ENCODE data around the gene FCN1. TPM values are rescaled to one million over a fixed set of nuclear protein-coding genes. Genes with fewer than 3 reads are reported as not detected.

Gene FCN1
- total and polyA plus RNA-seq, 2 of the 8 experiments (the other 6 are each of a cell fraction or from before 2014, with no cell fraction given), result not detected

DNA sequence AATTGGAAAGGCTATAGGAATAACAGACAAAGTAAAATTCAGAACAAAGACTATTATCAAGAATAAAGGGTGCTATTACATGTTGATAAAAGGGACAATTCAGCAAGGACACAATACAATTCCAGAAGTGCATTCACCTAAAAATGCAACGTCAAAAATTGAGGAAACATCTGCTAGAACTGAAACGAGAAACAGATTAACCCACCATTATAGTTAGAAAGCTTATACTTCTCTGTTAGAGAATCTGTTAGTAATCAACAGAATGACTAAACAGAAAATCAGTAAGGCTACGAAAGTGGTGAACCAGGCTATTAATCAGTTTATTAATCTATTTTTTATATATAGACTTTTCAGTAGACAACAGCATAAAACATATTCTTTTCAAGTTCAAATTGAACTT lies 14.8 kb downstream of the FCN1 start:
- no peaks in the 10 kb centered on the region for H3K23me2 ChIP-seq (ENCODE audit: low read depth, low read length)
- no peaks in the 10 kb centered on the region for H3K27me3 ChIP-seq (replicated peaks in 1 of 4; ENCODE audit: control insufficient read depth in 3 of 4, extremely low read depth in 1 of 4, insufficient read depth in 3 of 4, low read length in 3 of 4)
- H3K23ac ChIP-seq (ENCODE audit: insufficient read length), result no peak overlapping the region
- H3K79me2 ChIP-seq (ENCODE audit: control insufficient read depth in 1 of 2, insufficient read depth in 2 of 2, low read length in 2 of 2), result no peaks in the 10 kb centered on the region
- no peaks in the 10 kb centered on the region for H3K9me3 ChIP-seq (ENCODE audit: insufficient read depth in 2 of 2, low read depth in 1 of 2, low read length in 1 of 2)
- H3K4me2 ChIP-seq (ENCODE audit: insufficient read depth in 1 of 2, low read depth in 2 of 2, low read length in 2 of 2), result no peak overlapping the region
- H3K36me3 ChIP-seq (ENCODE audit: control insufficient read depth in 2 of 4, insufficient read depth in 4 of 4, low read length in 3 of 4), result no peaks in the 10 kb centered on the region
- H2BK20ac ChIP-seq (ENCODE audit: low read length), result no peak overlapping the region
- H2BK12ac ChIP-seq (ENCODE audit: low read depth, low read length), result no peak overlapping the region
- H2BK120ac ChIP-seq (replicated peaks; ENCODE audit: low read depth, low read length), result no peak overlapping the region
- no peak overlapping the region for H2BK15ac ChIP-seq (ENCODE audit: low read length)
- H3K14ac ChIP-seq (ENCODE audit: insufficient read length), result no peak overlapping the region
- H3K79me1 ChIP-seq (ENCODE audit: low read depth, low read length), result no peaks in the 10 kb centered on the region
- H4K5ac ChIP-seq (ENCODE audit: insufficient read length, low read depth, low read length), result no peak overlapping the region
- no peaks in the 10 kb centered on the region for H4K20me1 ChIP-seq (replicated peaks in 1 of 2; ENCODE audit: control insufficient read depth in 1 of 2, insufficient read depth in 2 of 2, low read length in 2 of 2)
- H3K4me1 ChIP-seq (replicated peaks in 1 of 4; ENCODE audit: control insufficient read depth in 3 of 4, insufficient read depth in 4 of 4, low read length in 3 of 4), result no peaks in the 10 kb centered on the region
- FAIRE-seq (no peak), DNase-seq (ENCODE audit: low read depth in 1 of 2, low spot score in 2 of 2) (no peak)
- no peak overlapping the region for H3K18ac ChIP-seq (ENCODE audit: extremely low read depth, low read length)
- H4K91ac ChIP-seq (replicated peaks; ENCODE audit: insufficient read length, low read length), result no peak overlapping the region
- H2BK5ac ChIP-seq (ENCODE audit: low read depth, low read length), result no peak overlapping the region
- H4K8ac ChIP-seq (ENCODE audit: extremely low read depth, insufficient read depth, low read length), result no peak overlapping the region
- no peak overlapping the region for H3K4me3 ChIP-seq (ENCODE audit: extremely low read depth in 1 of 4, insufficient read depth in 2 of 4, low read depth in 3 of 4, low read length in 4 of 4)
- no peak overlapping the region for H3K9ac ChIP-seq (replicated peaks in 1 of 4; ENCODE audit: extremely low read depth in 1 of 4, low read depth in 3 of 4, low read length in 3 of 4)
- no peak overlapping the region for H2AK5ac ChIP-seq (ENCODE audit: low read depth, low read length)
- no peak overlapping the region for H3K4ac ChIP-seq (replicated peaks; ENCODE audit: insufficient read length, low read depth, low read length)
- ChIA-PET POLR2A (ENCODE audit: partially characterized antibody) (no interaction called here), CTCF (ENCODE audit: partially characterized antibody) (no interaction called here)
- H3K27ac ChIP-seq (ENCODE audit: low read depth, low read length), result no peak overlapping the region
- H2AFZ ChIP-seq (ENCODE audit: low read length), result no peak overlapping the region
- no peak overlapping the region for H3K56ac ChIP-seq (replicated peaks; ENCODE audit: insufficient read length, low read depth, low read length)
- WGBS, 2 experiments (ENCODE audit: extremely low coverage in 1 of 2, insufficient coverage in 1 of 2, insufficient read length in 1 of 2, insufficient replicate concordance in 2 of 2, low coverage in 1 of 2, low lambda C conversion rate in 2 of 2, missing lambda C conversion rate in 1 of 2), result 90% methylated on average over 3 of the region's 3 CpGs; no CpG with 5 or more reads in 1 of the 2 experiments
- TF ChIP-seq SAP30 (IDR thresholded peaks at IDR 0.05; ENCODE audit: insufficient read depth, insufficient replicate concordance, low read length), result no peak
- TF ChIP-seq SRF (IDR thresholded peaks at IDR 0.05; ENCODE audit: low read depth, low read length), result no peak
- no peak for TF ChIP-seq BACH1 (IDR thresholded peaks at IDR 0.05; ENCODE audit: low read length)
- no peak for TF ChIP-seq POLR2AphosphoS5 (IDR thresholded peaks at IDR 0.05; ENCODE audit: low read depth, low read length)
- no peak for TF ChIP-seq BRCA1 (IDR thresholded peaks at IDR 0.05; ENCODE audit: low read depth, low read length)
- TF ChIP-seq, protein P1, sequence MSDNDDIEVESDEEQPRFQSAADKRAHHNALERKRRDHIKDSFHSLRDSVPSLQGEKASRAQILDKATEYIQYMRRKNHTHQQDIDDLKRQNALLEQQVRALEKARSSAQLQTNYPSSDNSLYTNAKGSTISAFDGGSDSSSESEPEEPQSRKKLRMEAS (IDR thresholded peaks at IDR 0.05), result no peak
- TF ChIP-seq TEAD4 (IDR thresholded peaks at IDR 0.05; ENCODE audit: low read depth, low read length), result no peak
- TF ChIP-seq EGR1 (IDR thresholded peaks at IDR 0.05; ENCODE audit: borderline replicate concordance, low read depth, low read length), result no peak
- no peak for TF ChIP-seq FOSL1 (IDR thresholded peaks at IDR 0.05; ENCODE audit: insufficient read depth, low read depth, low read length)

Data from H1 (cell line).